ENCODE data around the gene R3HCC1L. TPM values are rescaled to one million over a fixed set of nuclear protein-coding genes. Genes with fewer than 3 reads are reported as not detected.
A peak's percentile ranks its signal among the peaks of the same experiment; 100 is the strongest.
"Not testable (repeated sequence)": the region's sequence is repeated elsewhere in the genome, so short reads cannot be mapped to it uniquely, and the experiment has no call there.

Gene R3HCC1L
- total RNA-seq, 2 experiments from 2014 or later = 13.2 to 13.3 TPM

DNA sequence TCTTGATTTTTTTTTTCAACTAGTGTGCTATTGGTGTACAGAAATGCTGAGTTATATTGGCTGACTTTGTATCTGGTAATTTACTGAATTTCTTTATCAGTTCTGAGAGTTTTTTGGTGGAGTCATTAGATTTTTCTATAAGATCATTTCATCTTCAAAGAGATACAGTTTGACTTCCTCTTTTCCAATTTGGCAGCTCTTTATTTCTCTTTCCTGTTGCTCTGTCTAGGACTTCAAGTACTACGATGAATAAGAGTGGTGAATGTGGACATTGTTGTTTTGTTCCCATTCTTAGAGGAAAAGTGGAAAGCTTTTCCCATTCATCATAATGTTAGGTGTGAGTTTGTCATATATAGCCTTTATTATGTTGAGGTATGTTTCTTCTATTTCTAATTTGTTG lies 83.3 kb downstream of the R3HCC1L start:
- no peak overlapping the region for H3K4me3 Mint-ChIP-seq
- no peaks in the 10 kb centered on the region for H3K27me3 Mint-ChIP-seq
- peaks cover 30% of the 10 kb centered on the region for H3K9me3 Mint-ChIP-seq
- intact Hi-C loops (cut with micrococcal nuclease) = no loop called here
- no peak for DNase-seq
- POLR2A ChIA-PET = no interaction called here
- H3K36me3 Mint-ChIP-seq = peaks cover 38% of the 10 kb centered on the region
- CTCF ChIA-PET = no interaction called here
- H3K27ac Mint-ChIP-seq = no peak overlapping the region
- peaks cover 16% of the 10 kb centered on the region for H3K4me1 Mint-ChIP-seq (ENCODE audit: low read depth)

DNA sequence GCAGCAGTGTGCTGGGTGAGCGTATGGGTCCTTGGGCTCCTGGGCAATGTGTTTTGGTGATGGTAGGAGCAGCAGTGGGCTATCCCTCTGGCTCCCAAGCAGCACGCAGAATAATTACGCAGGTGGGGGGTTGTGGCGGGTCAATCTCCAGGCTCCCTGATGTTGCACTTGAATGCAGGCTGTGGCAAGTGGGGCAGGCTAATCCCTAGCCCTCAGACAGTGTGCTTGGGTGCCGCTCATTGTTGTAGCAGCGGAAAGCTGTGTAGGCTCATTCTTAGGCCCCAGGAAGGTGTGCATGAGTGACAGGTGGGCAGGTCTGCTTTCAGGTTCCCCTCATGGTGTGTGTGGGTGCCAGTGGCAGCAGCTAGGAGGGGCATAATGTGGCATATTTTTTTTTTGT lies 89.4 kb downstream of the R3HCC1L start:
- ChIA-PET CTCF (interaction anchor here (0.7 kb wide), 1 partner anchor 172 kb away, joined by 3 read pairs; no protein-coding TSS in a partner anchor), POLR2A (no interaction called here)
- H3K4me1 Mint-ChIP-seq (ENCODE audit: low read depth) = peaks cover 11% of the 10 kb centered on the region
- no peak for DNase-seq
- H3K27ac Mint-ChIP-seq = no peak overlapping the region
- H3K27me3 Mint-ChIP-seq = no peaks in the 10 kb centered on the region
- H3K36me3 Mint-ChIP-seq = peaks cover 32% of the 10 kb centered on the region
- peaks cover 22% of the 10 kb centered on the region for H3K9me3 Mint-ChIP-seq
- H3K4me3 Mint-ChIP-seq = no peak overlapping the region
- intact Hi-C loops (cut with micrococcal nuclease) = no loop called here

GRCh38 chr10:98224509-98224908 lies 90.1 kb downstream of the R3HCC1L start:
- no peak overlapping the region for H3K4me3 Mint-ChIP-seq
- no peak for DNase-seq
- H3K9me3 Mint-ChIP-seq = peaks cover 16% of the 10 kb centered on the region
- POLR2A ChIA-PET = no interaction called here
- no peak overlapping the region for H3K27ac Mint-ChIP-seq
- H3K36me3 Mint-ChIP-seq = peaks cover 30% of the 10 kb centered on the region
- CTCF ChIA-PET = interaction anchor here (0.7 kb wide), 1 partner anchor 172 kb away, joined by 3 read pairs; no protein-coding TSS in a partner anchor
- intact Hi-C loops (cut with micrococcal nuclease) = no loop called here
- H3K27me3 Mint-ChIP-seq = no peaks in the 10 kb centered on the region
- peaks cover 13% of the 10 kb centered on the region for H3K4me1 Mint-ChIP-seq (ENCODE audit: low read depth)

DNA sequence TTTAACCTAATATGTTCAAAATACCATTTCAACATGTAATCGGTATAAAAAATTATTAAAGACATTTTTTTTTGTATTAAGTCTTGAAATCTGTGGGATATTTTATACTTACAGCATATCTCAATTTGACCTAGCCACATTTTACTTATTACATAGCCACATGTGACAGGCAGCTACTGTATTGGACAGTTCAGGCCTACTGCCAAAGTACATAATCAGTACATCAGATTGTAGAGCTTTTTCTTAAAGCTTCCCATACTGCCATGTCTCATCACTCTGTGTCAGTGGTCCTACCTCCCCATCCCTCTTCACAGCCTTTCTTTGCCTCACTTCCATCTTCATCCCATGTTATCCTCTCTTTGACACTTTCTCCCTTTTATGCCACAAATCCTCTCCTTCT lies 90.5 kb downstream of the R3HCC1L start:
- Mint-ChIP-seq H3K4me3 (no peak overlapping the region), H3K4me1 (ENCODE audit: low read depth) (peaks cover 13% of the 10 kb centered on the region), H3K36me3 (peaks cover 25% of the 10 kb centered on the region), H3K27me3 (no peaks in the 10 kb centered on the region), H3K9me3 (peaks cover 11% of the 10 kb centered on the region), H3K27ac (no peak overlapping the region)
- intact Hi-C loops (cut with micrococcal nuclease) = no loop called here
- ChIA-PET CTCF (interaction anchor here (0.7 to 1.2 kb wide), 2 partner anchors 184 to 671 kb away, joined by 3 read pairs; no protein-coding TSS in a partner anchor), POLR2A (no interaction called here)
- DNase-seq = no peak

- ChIA-PET CTCF (no interaction called here), POLR2A (no interaction called here)
- H3K27me3 Mint-ChIP-seq = no peaks in the 10 kb centered on the region
- DNase-seq = no peak
- no peak overlapping the region for H3K4me3 Mint-ChIP-seq
- peaks cover 10% of the 10 kb centered on the region for H3K9me3 Mint-ChIP-seq
- H3K36me3 Mint-ChIP-seq = peaks cover 28% of the 10 kb centered on the region
- intact Hi-C loops (cut with micrococcal nuclease) = no loop called here
- peaks cover 13% of the 10 kb centered on the region for H3K4me1 Mint-ChIP-seq (ENCODE audit: low read depth)
- H3K27ac Mint-ChIP-seq = no peak overlapping the region
Observed at GRCh38 chr10:98226508-98227144, 92.2 kb downstream of the R3HCC1L start.

GRCh38 chr10:98227713-98228112 lies 93.3 kb downstream of the R3HCC1L start:
- CTCF ChIA-PET; H3K4me3 Mint-ChIP-seq; intact Hi-C loops (cut with micrococcal nuclease); H3K27me3 Mint-ChIP-seq; POLR2A ChIA-PET; DNase-seq: not testable (repeated sequence)
- Mint-ChIP-seq H3K27ac (peak overlapping the region; percentile 33), H3K36me3 (peaks cover 29% of the 10 kb centered on the region), H3K4me1 (ENCODE audit: low read depth) (peaks cover 13% of the 10 kb centered on the region), H3K9me3 (peaks cover 10% of the 10 kb centered on the region)

- peaks cover 28% of the 10 kb centered on the region for H3K36me3 Mint-ChIP-seq
- H3K4me3 Mint-ChIP-seq; intact Hi-C loops (cut with micrococcal nuclease); H3K27me3 Mint-ChIP-seq; POLR2A ChIA-PET; DNase-seq; CTCF ChIA-PET: not testable (repeated sequence)
- peak overlapping the region; percentile 33 for H3K27ac Mint-ChIP-seq
- peaks cover 13% of the 10 kb centered on the region for H3K4me1 Mint-ChIP-seq (ENCODE audit: low read depth)
- H3K9me3 Mint-ChIP-seq = peaks cover 10% of the 10 kb centered on the region
Observed at GRCh38 chr10:98228266-98228665, 93.8 kb downstream of the R3HCC1L start.

DNA sequence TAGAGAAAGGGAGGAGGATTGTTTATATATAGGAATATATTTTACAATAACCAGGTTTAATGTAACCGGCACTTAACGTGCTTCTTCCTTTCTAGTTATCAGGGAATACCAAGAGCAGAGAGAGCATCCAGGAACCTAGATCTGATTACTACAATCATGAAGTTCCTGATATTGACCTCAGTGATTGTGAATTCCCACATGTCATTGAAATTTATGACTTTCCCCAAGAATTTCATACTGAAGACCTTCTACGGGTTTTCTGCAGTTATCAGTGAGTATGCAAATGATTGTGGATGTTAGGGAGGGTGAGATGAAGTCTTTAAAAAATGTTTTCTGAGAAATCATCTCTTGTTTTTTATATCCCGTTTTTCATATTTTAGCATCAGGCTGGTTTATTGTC lies 97.0 kb downstream of the R3HCC1L start:
- H3K4me3 Mint-ChIP-seq = no peak overlapping the region
- H3K27me3 Mint-ChIP-seq = no peaks in the 10 kb centered on the region
- intact Hi-C loops (cut with micrococcal nuclease) = no loop called here
- H3K27ac Mint-ChIP-seq = no peak overlapping the region
- H3K36me3 Mint-ChIP-seq = peaks cover 31% of the 10 kb centered on the region
- ChIA-PET POLR2A (no interaction called here), CTCF (interaction anchor here (1.5 kb wide), 1 partner anchor 78 kb away, joined by 4 read pairs; no protein-coding TSS in a partner anchor)
- peaks cover 9% of the 10 kb centered on the region for H3K9me3 Mint-ChIP-seq
- H3K4me1 Mint-ChIP-seq (ENCODE audit: low read depth) = peaks cover 12% of the 10 kb centered on the region
- DNase-seq = no peak

DNA sequence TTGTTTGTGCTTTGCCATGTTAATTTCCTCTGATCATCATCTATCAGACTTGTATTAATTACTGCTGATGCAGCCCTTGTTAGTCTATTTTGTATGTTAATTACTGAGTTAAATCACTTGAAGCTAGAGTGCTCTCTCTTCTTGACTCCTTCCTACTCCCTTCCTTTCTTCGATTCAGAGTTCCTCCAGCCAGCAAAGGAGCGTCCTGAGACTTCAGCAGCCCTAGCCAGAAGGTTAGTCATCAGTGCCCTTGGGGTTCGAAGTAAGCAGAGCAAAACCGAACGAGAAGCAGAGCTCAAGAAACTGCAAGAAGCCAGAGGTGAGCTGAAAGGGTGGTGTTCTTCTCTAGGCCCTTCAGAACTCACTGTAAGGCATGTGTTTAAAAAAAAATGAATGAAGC lies 101.4 kb downstream of the R3HCC1L start:
- Mint-ChIP-seq H3K4me3 (no peak overlapping the region), H3K27ac (no peak overlapping the region), H3K36me3 (peaks cover 35% of the 10 kb centered on the region), H3K4me1 (ENCODE audit: low read depth) (peaks cover 4% of the 10 kb centered on the region), H3K27me3 (no peaks in the 10 kb centered on the region), H3K9me3 (no peaks in the 10 kb centered on the region)
- ChIA-PET CTCF (no interaction called here), POLR2A (no interaction called here)
- no peak for DNase-seq
- intact Hi-C loops (cut with micrococcal nuclease) = no loop called here

GRCh38 chr10:98236862-98237261 lies 102.4 kb downstream of the R3HCC1L start:
- Mint-ChIP-seq H3K27ac (no peak overlapping the region), H3K4me3 (no peak overlapping the region), H3K36me3 (peaks cover 39% of the 10 kb centered on the region), H3K9me3 (no peaks in the 10 kb centered on the region), H3K4me1 (ENCODE audit: low read depth) (peaks cover 4% of the 10 kb centered on the region), H3K27me3 (no peaks in the 10 kb centered on the region)
- ChIA-PET POLR2A (no interaction called here), CTCF (no interaction called here)
- DNase-seq = no peak
- intact Hi-C loops (cut with micrococcal nuclease) = no loop called here

DNA sequence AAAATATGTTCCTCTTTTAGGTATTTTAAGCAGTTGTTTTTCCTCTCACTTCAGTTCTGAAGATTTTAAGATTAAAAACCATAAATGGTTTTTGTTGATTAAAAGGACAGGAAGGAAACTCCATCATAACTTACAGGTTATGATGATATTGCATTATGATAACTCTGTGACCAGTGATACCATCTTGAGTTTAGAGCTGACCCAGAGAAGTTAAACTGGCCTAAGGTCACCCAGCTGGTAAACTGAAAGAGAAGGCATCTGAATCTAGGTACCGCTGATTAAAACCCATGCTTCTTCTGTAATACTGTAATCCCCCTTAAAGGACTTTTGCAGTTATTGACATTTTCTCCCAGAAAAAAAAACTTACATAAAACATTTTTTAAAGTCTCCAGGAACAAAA lies 103.9 kb downstream of the R3HCC1L start:
- intact Hi-C loops (cut with micrococcal nuclease) = no loop called here
- ChIA-PET POLR2A (no interaction called here), CTCF (interaction anchor here (0.6 to 1.4 kb wide), 2 partner anchors 68 to 240 kb away, joined by 3 to 5 read pairs; no protein-coding TSS in a partner anchor)
- Mint-ChIP-seq H3K27me3 (no peaks in the 10 kb centered on the region), H3K4me3 (no peak overlapping the region), H3K9me3 (no peaks in the 10 kb centered on the region), H3K36me3 (peaks cover 42% of the 10 kb centered on the region), H3K4me1 (ENCODE audit: low read depth) (peaks cover 4% of the 10 kb centered on the region), H3K27ac (no peak overlapping the region)
- no peak for DNase-seq

DNA sequence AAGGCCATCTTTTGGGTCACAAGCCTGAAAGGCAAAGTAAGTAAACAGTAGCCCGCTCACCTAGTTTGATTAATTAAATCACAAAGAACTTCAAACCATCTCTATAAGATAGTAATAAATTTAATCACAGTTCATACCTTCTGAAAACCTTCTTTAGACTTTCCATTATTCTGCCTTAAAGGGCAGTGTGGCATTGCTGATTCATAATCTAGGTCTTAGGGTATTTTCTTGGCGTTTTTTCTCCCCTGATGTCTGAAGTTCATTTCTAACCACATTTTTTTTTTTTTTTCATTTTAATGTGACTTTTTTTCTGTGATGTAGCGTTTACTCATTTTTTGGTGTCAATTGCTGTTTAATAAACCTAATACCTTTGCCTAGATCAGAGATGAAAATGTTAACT lies 106.1 kb downstream of the R3HCC1L start:
- no peaks in the 10 kb centered on the region for H3K9me3 Mint-ChIP-seq
- POLR2A ChIA-PET = no interaction called here
- peaks cover 4% of the 10 kb centered on the region for H3K4me1 Mint-ChIP-seq (ENCODE audit: low read depth)
- CTCF ChIA-PET = interaction anchor here (0.7 kb wide), 1 partner anchor 539 kb away, joined by 4 read pairs; no protein-coding TSS in a partner anchor
- peaks cover 43% of the 10 kb centered on the region for H3K36me3 Mint-ChIP-seq
- no peak overlapping the region for H3K4me3 Mint-ChIP-seq
- no peaks in the 10 kb centered on the region for H3K27me3 Mint-ChIP-seq
- H3K27ac Mint-ChIP-seq = no peak overlapping the region
- DNase-seq = no peak
- intact Hi-C loops (cut with micrococcal nuclease) = no loop called here

DNA sequence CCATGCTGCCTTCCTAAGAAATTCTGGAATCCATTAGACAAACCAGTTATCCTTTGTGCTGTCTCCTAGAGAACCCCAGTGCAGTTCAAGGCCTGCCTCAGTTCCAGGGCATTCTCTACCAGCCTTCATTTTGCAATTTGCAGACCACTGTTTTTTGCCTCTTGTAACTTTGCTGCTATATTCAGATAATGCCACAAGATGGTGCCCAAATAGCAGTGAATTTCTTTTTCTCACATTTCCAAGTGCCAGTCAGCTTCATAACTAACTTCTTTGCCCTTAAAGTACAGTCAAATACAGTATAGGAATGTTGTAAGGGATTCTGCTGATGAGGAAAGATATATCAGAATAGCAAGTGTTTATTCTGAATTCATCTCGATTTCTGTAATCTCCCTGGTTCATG lies 108.4 kb downstream of the R3HCC1L start:
- Mint-ChIP-seq H3K4me1 (ENCODE audit: low read depth) (no peaks in the 10 kb centered on the region), H3K4me3 (no peak overlapping the region), H3K36me3 (peaks cover 38% of the 10 kb centered on the region), H3K27me3 (no peaks in the 10 kb centered on the region), H3K9me3 (no peaks in the 10 kb centered on the region), H3K27ac (no peak overlapping the region)
- CTCF ChIA-PET = interaction anchor here (2.0 kb wide), 1 partner anchor 73 kb away, joined by 7 read pairs; no protein-coding TSS in a partner anchor
- DNase-seq = no peak
- POLR2A ChIA-PET = no interaction called here
- intact Hi-C loops (cut with micrococcal nuclease) = no loop called here

Measured in activated CD4-positive, alpha-beta memory T cell treated with anti-CD3 and anti-CD28 coated beads for 36 hours (primary cell).